Measurements from ENCODE around the gene TTR. TPM values are rescaled to one million over a fixed set of nuclear protein-coding genes. Genes with fewer than 3 reads are reported as not detected.

Gene TTR
- total and polyA plus RNA-seq, 12 donors = 0.25 to 1.6 (median 0.82) TPM; not detected in 6

GRCh38 chr18:31636387-31636786 is 44.7 kb downstream of the TTR start:
- no peak for TF ChIP-seq POLR2A (IDR thresholded peaks at IDR 0.05)
- TF ChIP-seq CTCF (IDR thresholded peaks at IDR 0.05) = no peak
- Histone ChIP-seq H3K27ac (no peak overlapping the region), H3K4me1 (replicated peaks in 1 of 2) (no peaks in the 10 kb centered on the region), H3K36me3 (replicated peaks in 1 of 2) (no peaks in the 10 kb centered on the region), H3K27me3 (no peaks in the 10 kb centered on the region), H3K9me3 (replicated peaks in 1 of 3) (no peaks in the 10 kb centered on the region), H3K4me3 (no peak overlapping the region)
- intact Hi-C loops (cut with DNase I) = no loop called here
- DNase-seq = no peak

GRCh38 chr18:31637445-31637844 is 45.8 kb downstream of the TTR start:
- Histone ChIP-seq H3K4me3 (no peak overlapping the region), H3K36me3 (replicated peaks in 1 of 2) (no peaks in the 10 kb centered on the region), H3K27ac (no peak overlapping the region), H3K9me3 (replicated peaks in 1 of 3) (no peaks in the 10 kb centered on the region), H3K27me3 (no peaks in the 10 kb centered on the region), H3K4me1 (replicated peaks in 1 of 2) (no peaks in the 10 kb centered on the region)
- intact Hi-C loops (cut with DNase I) = no loop called here
- WGBS, 4 donors = 96 to 100% (median 97%) methylated on average over 3 of the region's 3 CpGs
- DNase-seq = no peak
- TF ChIP-seq POLR2A (IDR thresholded peaks at IDR 0.05) (no peak), CTCF (IDR thresholded peaks at IDR 0.05) (no peak)

- H3K27ac ChIP-seq = no peak overlapping the region
These were observed 51.3 kb downstream of the TTR start for GRCh38 chr18:31643003-31643402.

GRCh38 chr18:31645411-31645810 is 53.7 kb downstream of the TTR start:
- Histone ChIP-seq H3K9me3 (replicated peaks in 1 of 3) (no peaks in the 10 kb centered on the region), H3K4me1 (replicated peaks in 1 of 2) (peaks cover 29 to 54% of the 10 kb centered on the region in 2 donors), H3K4me3 (no peak overlapping the region), H3K27me3 (no peaks in the 10 kb centered on the region), H3K36me3 (replicated peaks in 1 of 2) (no peaks in the 10 kb centered on the region), H3K27ac (no peak overlapping the region)
- DNase-seq = no peak
- TF ChIP-seq CTCF (IDR thresholded peaks at IDR 0.05) (no peak), POLR2A (IDR thresholded peaks at IDR 0.05) (no peak)
- 94 to 99% (median 97%) methylated on average over 4 of the region's 4 CpGs for WGBS, 4 donors
- intact Hi-C loops (cut with DNase I) = no loop called here

More at GRCh38 chr18:31643003-31643402, 51.3 kb downstream of the TTR start:
- H3K27me3 ChIP-seq = no peaks in the 10 kb centered on the region
- 84 to 92% (median 86%) methylated on average over 4 of the region's 4 CpGs for WGBS, 4 donors
- TF ChIP-seq POLR2A (IDR thresholded peaks at IDR 0.05) (no peak), CTCF (IDR thresholded peaks at IDR 0.05) (no peak)
- intact Hi-C loops (cut with DNase I) = no loop called here
- peaks cover 21 to 35% of the 10 kb centered on the region in 2 donors for H3K4me1 ChIP-seq (replicated peaks in 1 of 2)
- DNase-seq = no peak
- no peak overlapping the region for H3K4me3 ChIP-seq
- H3K9me3 ChIP-seq (replicated peaks in 1 of 3) = no peaks in the 10 kb centered on the region
- no peaks in the 10 kb centered on the region for H3K36me3 ChIP-seq (replicated peaks in 1 of 2)

All from adrenal gland (tissue), 12 donors.